B cell (primary cell): ENCODE measurements around the gene BRDT.

Experiments
- EZH2 ChIP-seq: IDR thresholded peaks from 2 replicates; pipeline ENCODE4 v1.6.1; 2012; ENCODE audit warnings: borderline replicate concordance, low read depth, mild to moderate bottlenecking, moderate library complexity, low read length; ENCODE audit not compliant: insufficient read depth, poor library complexity, severe bottlenecking
- TF ChIP-seq, protein P1 (sequence below): fragments of 200-600 bp; IDR thresholded peaks from one replicate; pipeline ENCODE4 v1.8.0; 2022; ENCODE audit warnings: antibody characterized with exemption, mild to moderate bottlenecking

DNA sequence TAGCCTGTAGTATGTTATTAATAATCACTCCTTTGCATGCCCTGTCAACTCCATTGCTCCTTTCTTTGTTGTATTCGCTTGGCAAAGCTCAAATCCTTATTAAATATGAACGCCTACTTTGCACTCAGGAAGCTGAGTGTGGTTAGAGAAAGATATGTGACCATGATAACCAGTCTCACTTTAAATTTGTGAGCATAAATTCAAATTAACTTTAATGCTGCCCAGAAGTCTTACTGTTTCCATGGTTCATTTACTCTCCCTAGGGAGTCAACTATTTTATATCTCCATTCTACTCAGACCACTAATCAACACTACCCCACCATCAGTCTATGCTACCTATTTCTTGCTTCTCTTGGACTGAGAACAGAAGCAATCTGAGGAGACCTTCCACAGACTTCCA lies 68.5 kb downstream of the BRDT start:
- TF ChIP-seq, protein P1, sequence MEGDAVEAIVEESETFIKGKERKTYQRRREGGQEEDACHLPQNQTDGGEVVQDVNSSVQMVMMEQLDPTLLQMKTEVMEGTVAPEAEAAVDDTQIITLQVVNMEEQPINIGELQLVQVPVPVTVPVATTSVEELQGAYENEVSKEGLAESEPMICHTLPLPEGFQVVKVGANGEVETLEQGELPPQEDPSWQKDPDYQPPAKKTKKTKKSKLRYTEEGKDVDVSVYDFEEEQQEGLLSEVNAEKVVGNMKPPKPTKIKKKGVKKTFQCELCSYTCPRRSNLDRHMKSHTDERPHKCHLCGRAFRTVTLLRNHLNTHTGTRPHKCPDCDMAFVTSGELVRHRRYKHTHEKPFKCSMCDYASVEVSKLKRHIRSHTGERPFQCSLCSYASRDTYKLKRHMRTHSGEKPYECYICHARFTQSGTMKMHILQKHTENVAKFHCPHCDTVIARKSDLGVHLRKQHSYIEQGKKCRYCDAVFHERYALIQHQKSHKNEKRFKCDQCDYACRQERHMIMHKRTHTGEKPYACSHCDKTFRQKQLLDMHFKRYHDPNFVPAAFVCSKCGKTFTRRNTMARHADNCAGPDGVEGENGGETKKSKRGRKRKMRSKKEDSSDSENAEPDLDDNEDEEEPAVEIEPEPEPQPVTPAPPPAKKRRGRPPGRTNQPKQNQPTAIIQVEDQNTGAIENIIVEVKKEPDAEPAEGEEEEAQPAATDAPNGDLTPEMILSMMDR, result no peak
- no peak for TF ChIP-seq EZH2
